Measurements from ENCODE around the gene SLC10A7.

Gene SLC10A7

GRCh38 chr4:146349306-146349705 lies 172.4 kb downstream of the SLC10A7 start:
- DNase-seq (ENCODE audit: low read depth) = no peak

- DNase-seq (ENCODE audit: low read depth) = no peak
These were observed 173.9 kb downstream of the SLC10A7 start for GRCh38 chr4:146347822-146348221.

- no peak for DNase-seq (ENCODE audit: low read depth)
These were observed 175.5 kb downstream of the SLC10A7 start for GRCh38 chr4:146346276-146346675.

DNA sequence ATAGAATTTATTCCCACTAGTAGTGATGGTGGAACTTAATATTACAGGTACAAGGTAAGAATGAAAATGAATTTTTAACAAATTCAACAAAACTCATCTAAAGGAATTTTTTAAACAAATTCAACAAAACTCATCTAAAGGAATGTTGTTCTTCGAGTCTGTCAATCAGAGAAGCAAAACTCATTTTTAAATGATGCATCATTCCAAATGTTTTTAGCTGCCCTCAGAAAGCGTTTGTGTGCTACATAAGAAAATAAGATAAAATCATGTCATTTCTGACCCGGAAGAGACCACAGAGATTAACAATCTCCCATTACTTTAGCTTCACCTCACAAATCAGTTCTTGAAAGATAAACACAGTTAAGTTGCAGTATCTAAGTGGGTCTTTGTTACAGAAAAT lies 178.0 kb downstream of the SLC10A7 start:
- DNase-seq (ENCODE audit: low read depth) = no peak

- no peak for DNase-seq (ENCODE audit: low read depth)
These were observed 178.5 kb downstream of the SLC10A7 start for GRCh38 chr4:146343199-146343598.

DNA sequence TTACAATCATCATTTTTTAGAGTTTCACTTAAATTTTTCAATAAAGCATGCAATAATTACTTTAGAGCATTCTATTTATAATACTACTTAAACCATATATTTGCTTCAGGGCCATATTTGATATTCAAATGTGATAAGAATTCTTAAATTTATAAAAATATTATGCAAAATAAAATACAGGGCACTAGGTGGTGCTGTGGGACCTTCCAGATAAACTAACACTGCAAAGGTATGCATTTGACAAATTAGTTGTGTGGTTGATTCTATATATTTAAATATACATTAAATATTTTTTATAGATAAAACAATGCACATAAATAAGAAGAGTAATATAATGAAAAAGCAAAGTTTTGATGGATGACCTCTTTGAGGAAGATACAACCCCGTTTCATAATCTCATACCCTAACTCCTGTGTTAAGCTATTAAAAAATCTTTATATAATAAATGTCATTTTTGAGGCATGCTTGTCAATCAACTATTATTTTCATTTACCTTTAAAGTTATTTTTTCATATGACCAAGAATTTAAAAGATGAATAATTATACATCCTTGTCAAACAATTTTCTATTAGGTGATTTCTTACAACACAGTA lies 179.0 kb downstream of the SLC10A7 start:
- no peak for DNase-seq (ENCODE audit: low read depth)

GRCh38 chr4:146340798-146341197 lies 180.9 kb downstream of the SLC10A7 start:
- no peak for DNase-seq (ENCODE audit: low read depth)

DNA sequence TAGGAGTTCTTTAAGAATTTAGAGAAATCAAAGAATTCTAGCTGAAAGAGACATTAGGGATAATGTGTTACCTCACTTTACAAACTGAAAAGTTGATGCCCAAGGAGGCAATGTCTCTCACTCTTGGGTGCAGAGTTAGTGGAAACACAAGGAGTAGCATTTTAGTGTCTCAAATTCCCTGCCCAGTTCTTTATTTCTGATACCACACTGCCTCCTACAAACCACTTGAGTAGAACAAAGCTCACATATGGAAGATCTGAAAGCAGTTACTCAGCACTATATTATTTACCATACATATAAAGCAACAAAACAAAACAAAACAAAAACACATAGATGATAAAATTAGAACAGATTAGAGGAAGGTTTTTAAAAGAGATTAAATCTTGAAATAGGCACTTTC lies 183.2 kb downstream of the SLC10A7 start:
- DNase-seq (ENCODE audit: low read depth) = no peak

GRCh38 chr4:146336410-146336807 lies 185.3 kb downstream of the SLC10A7 start:
- no peak for DNase-seq (ENCODE audit: low read depth)

DNA sequence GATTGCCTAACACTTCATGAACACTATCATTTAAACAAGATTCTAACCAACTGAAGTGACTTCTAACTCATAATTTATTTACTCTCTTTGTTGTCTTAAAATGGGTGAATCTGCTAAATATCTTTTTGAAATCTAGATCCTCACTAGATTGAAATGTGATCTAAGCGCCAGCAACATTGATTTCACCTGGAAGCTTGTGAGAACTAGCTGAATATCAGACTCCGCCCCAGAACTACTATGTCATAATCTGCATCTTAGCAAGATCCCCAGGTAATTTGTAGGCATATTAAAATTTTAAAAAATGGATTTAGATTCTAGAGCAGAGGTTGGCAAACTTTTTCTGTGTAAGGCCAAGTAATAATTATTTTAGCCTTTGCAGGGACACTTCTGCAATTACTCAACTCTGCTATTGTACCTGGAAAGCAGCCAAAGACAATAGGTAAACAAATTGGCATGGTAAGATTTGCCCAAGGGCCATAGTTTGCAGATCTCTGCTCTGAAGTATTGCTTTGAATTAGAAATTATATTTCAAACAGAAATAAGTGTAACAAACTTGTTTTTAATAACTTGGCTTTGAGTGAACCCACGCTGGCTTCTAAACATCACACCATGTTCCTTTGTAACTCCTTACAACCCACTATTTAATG lies 185.9 kb downstream of the SLC10A7 start:
- DNase-seq (ENCODE audit: low read depth) = no peak

- no peak for DNase-seq (ENCODE audit: low read depth)
These were observed 186.8 kb downstream of the SLC10A7 start for GRCh38 chr4:146334862-146335449.

- DNase-seq (ENCODE audit: low read depth) = no peak
These were observed 187.9 kb downstream of the SLC10A7 start for GRCh38 chr4:146333895-146334262.

GRCh38 chr4:146333187-146333894 lies 188.4 kb downstream of the SLC10A7 start:
- peak; percentile 19 for DNase-seq (ENCODE audit: low read depth)

- DNase-seq (ENCODE audit: low read depth) = no peak
These were observed 191.3 kb downstream of the SLC10A7 start for GRCh38 chr4:146330392-146330791.

- DNase-seq (ENCODE audit: low read depth) = peak; percentile 61
These were observed 192.6 kb downstream of the SLC10A7 start for GRCh38 chr4:146329050-146329716.

- DNase-seq (ENCODE audit: low read depth) = no peak
These were observed 193.7 kb downstream of the SLC10A7 start for GRCh38 chr4:146327859-146328650.

DNA sequence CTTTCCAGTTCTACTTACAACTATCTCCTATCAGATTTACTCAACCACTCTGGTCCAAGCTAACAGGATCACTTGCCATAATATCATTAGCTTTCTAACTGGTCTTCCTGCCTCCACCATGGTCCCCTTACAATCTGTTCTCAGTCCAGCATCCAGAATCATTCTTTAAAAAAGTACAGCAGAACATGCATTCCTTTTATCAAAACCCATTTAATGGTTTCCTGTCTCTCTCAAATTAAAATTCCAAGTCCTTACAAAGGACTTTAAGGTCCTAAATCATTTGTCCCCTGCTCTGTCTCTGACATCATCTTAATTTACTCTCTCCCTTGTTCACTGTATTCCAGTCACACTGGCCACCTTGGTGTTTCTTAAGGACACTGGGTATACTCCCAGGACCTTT lies 202.8 kb downstream of the SLC10A7 start:
- no peak for DNase-seq (ENCODE audit: low read depth)

DNA sequence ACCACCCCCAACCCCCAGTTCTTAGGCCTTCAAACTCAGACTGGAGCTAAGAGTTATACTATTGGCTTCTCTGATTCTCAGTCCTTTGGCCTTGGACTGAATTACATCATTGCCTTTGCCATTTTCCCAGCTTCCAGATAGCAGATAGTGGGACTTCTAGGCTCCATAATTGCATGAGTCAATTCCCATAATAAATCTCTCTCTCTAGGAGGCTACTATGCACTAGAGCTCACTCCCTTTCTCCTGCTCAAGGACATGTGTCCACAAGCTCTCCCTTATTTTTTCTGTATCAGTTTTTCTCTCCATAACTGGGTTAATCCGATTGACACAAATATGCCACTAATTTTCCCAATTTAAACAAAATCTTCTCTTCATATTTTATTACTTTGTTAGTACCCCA lies 204.0 kb downstream of the SLC10A7 start:
- DNase-seq (ENCODE audit: low read depth) = no peak

GRCh38 chr4:146315184-146315583 lies 206.6 kb downstream of the SLC10A7 start:
- no peak for DNase-seq (ENCODE audit: low read depth)

DNA sequence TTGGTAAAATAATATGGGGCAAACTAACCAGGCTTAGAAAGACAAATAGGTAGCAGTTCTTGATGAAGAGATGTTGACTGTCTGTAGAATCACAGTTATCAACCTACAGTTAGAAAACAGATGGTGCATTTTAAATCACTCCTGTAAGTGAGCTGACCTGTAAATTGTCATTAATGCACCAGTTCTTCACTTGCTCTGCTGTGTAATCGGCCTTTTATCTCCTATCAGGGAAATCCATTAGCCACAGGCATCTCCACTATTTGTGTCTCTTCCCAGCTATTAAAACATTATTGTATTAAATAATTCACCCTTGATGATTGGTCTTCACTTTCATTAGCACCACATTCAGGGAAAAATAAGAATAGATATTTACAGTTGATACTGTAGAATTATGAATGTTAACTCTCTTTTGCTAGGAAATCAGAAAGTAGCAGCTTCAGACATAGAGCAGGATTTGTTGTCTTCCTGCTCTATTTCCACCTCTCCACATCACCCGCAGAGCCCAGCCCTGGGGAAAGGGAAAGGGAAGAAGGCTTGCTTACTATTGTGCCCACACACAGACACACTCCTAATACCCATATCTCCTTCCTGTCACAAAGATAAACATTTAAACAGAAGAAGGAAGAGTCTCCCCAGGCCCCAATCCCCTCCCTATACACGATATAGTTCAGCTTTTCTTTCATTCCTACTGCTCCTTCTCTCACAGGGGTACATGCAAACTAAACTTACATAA lies 210.3 kb downstream of the SLC10A7 start:
- DNase-seq (ENCODE audit: low read depth) = no peak

All from stromal cell of bone marrow (primary cell).